Measurements from ENCODE around the gene PLCB1. TPM values are rescaled to one million over a fixed set of nuclear protein-coding genes. Genes with fewer than 3 reads are reported as not detected.

Gene PLCB1
- total RNA-seq, 1 donor from 2014 or later: 6.3 TPM

- intact Hi-C loops (cut with DNase I): no loop called here
- ATAC-seq (ENCODE audit: poor library complexity): no peak
- DNase-seq: no peak
Measured at GRCh38 chr20:8262721-8263120, 130.7 kb downstream of the PLCB1 start.

- intact Hi-C loops (cut with DNase I): no loop called here
Measured at GRCh38 chr20:8265588-8265987, 133.5 kb downstream of the PLCB1 start.

GRCh38 chr20:8267009-8267408 lies 134.9 kb downstream of the PLCB1 start:
- no peak for DNase-seq
- intact Hi-C loops (cut with DNase I): no loop called here

More at GRCh38 chr20:8265588-8265987, 133.5 kb downstream of the PLCB1 start:
- no peak for ATAC-seq (ENCODE audit: poor library complexity)
- DNase-seq: no peak

GRCh38 chr20:8271727-8272126 lies 139.7 kb downstream of the PLCB1 start:
- DNase-seq (no peak), ATAC-seq (ENCODE audit: poor library complexity) (no peak)
- intact Hi-C loops (cut with DNase I): no loop called here

More at GRCh38 chr20:8267009-8267408, 134.9 kb downstream of the PLCB1 start:
- ATAC-seq (ENCODE audit: poor library complexity): no peak

GRCh38 chr20:8272766-8273165 lies 140.7 kb downstream of the PLCB1 start:
- intact Hi-C loops (cut with DNase I): no loop called here
- ATAC-seq (ENCODE audit: poor library complexity): no peak
- no peak for DNase-seq

- ATAC-seq (ENCODE audit: poor library complexity): no peak
- intact Hi-C loops (cut with DNase I): no loop called here
Measured at GRCh38 chr20:8284902-8285301, 152.8 kb downstream of the PLCB1 start.

GRCh38 chr20:8287340-8287739 lies 155.3 kb downstream of the PLCB1 start:
- ATAC-seq (ENCODE audit: poor library complexity) (no peak), DNase-seq (no peak)
- intact Hi-C loops (cut with DNase I): no loop called here

More at GRCh38 chr20:8284902-8285301, 152.8 kb downstream of the PLCB1 start:
- DNase-seq: no peak

- ATAC-seq (ENCODE audit: poor library complexity) (no peak), DNase-seq (no peak)
- intact Hi-C loops (cut with DNase I): no loop called here
Measured at GRCh38 chr20:8291200-8291599, 159.1 kb downstream of the PLCB1 start.

- ATAC-seq (ENCODE audit: poor library complexity) (no peak), DNase-seq (no peak)
- intact Hi-C loops (cut with DNase I): no loop called here
Measured at GRCh38 chr20:8291873-8292272, 159.8 kb downstream of the PLCB1 start.

- no peak for DNase-seq
- intact Hi-C loops (cut with DNase I): no loop called here
- ATAC-seq (ENCODE audit: poor library complexity): no peak
Measured at GRCh38 chr20:8292793-8293192, 160.7 kb downstream of the PLCB1 start.

GRCh38 chr20:8293750-8294149 lies 161.7 kb downstream of the PLCB1 start:
- no peak for ATAC-seq (ENCODE audit: poor library complexity)
- no peak for DNase-seq
- intact Hi-C loops (cut with DNase I): no loop called here

GRCh38 chr20:8296536-8296935 lies 164.5 kb downstream of the PLCB1 start:
- DNase-seq (no peak), ATAC-seq (ENCODE audit: poor library complexity) (no peak)
- intact Hi-C loops (cut with DNase I): no loop called here

- intact Hi-C loops (cut with DNase I): no loop called here
- no peak for ATAC-seq (ENCODE audit: poor library complexity)
- no peak for DNase-seq
Measured at GRCh38 chr20:8298426-8299043, 166.5 kb downstream of the PLCB1 start.

- no peak for ATAC-seq (ENCODE audit: poor library complexity)
- DNase-seq: no peak
- intact Hi-C loops (cut with DNase I): no loop called here
Measured at GRCh38 chr20:8299921-8300320, 167.9 kb downstream of the PLCB1 start.

- intact Hi-C loops (cut with DNase I): no loop called here
- ATAC-seq (ENCODE audit: poor library complexity): no peak
Measured at GRCh38 chr20:8301655-8302054, 169.6 kb downstream of the PLCB1 start.

GRCh38 chr20:8303651-8304050 lies 171.6 kb downstream of the PLCB1 start:
- no peak for ATAC-seq (ENCODE audit: poor library complexity)
- no peak for DNase-seq
- intact Hi-C loops (cut with DNase I): no loop called here

More at GRCh38 chr20:8301655-8302054, 169.6 kb downstream of the PLCB1 start:
- no peak for DNase-seq

- no peak for ATAC-seq (ENCODE audit: poor library complexity)
- no peak for DNase-seq
- intact Hi-C loops (cut with DNase I): no loop called here
Measured at GRCh38 chr20:8304124-8304816, 172.2 kb downstream of the PLCB1 start.

GRCh38 chr20:8305449-8305978 lies 173.4 kb downstream of the PLCB1 start:
- DNase-seq (peak; percentile 60), ATAC-seq (ENCODE audit: poor library complexity) (peak; percentile 38)
- intact Hi-C loops (cut with DNase I): no loop called here

GRCh38 chr20:8306937-8307336 lies 174.9 kb downstream of the PLCB1 start:
- intact Hi-C loops (cut with DNase I): no loop called here
- no peak for ATAC-seq (ENCODE audit: poor library complexity)

GRCh38 chr20:8309634-8310033 lies 177.6 kb downstream of the PLCB1 start:
- no peak for ATAC-seq (ENCODE audit: poor library complexity)
- DNase-seq: no peak
- intact Hi-C loops (cut with DNase I): no loop called here

More at GRCh38 chr20:8306937-8307336, 174.9 kb downstream of the PLCB1 start:
- no peak for DNase-seq
